DMS114 treated with DMSO at 0.1 percent for 48 hours (cell line): Measurements from ENCODE around the gene PRR5L.
A peak's percentile ranks its signal among the peaks of the same experiment; 100 is the strongest.

Experiments used
- DNase-seq: peaks from one replicate; lab custom pipeline; 2025; ENCODE audit not compliant: unreplicated experiment; lab: John Stamatoyannopoulos, UW

Gene PRR5L, protein sequence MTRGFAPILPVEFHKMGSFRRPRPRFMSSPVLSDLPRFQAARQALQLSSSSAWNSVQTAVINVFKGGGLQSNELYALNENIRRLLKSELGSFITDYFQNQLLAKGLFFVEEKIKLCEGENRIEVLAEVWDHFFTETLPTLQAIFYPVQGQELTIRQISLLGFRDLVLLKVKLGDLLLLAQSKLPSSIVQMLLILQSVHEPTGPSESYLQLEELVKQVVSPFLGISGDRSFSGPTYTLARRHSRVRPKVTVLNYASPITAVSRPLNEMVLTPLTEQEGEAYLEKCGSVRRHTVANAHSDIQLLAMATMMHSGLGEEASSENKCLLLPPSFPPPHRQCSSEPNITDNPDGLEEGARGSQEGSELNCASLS

DNA sequence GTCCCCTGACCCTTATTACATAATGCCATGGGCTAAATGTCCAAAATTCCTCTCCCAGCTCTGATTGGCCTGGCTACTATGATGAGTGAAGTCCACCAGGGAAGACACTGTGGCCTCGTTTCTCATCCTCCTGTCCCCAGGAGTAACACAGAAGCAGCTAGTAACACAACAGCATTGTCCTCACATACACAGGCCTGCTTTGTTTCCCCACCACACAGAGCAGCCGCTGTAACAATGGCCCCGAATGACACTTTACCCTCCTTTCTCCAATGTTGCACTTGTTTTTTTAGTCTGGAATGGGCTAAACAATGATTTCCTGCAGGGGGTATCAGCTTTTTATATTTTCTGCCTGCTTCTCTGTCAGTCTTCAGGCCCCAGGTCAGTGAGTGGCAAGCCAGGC lies at the start of gene PRR5L:
Gene PRR5L, plus strand, starts transcription at position 363 of the 400 bp plus-strand sequence. CDS start 104,834 bp downstream, outside the sequence.
- no peak for DNase-seq

DNA sequence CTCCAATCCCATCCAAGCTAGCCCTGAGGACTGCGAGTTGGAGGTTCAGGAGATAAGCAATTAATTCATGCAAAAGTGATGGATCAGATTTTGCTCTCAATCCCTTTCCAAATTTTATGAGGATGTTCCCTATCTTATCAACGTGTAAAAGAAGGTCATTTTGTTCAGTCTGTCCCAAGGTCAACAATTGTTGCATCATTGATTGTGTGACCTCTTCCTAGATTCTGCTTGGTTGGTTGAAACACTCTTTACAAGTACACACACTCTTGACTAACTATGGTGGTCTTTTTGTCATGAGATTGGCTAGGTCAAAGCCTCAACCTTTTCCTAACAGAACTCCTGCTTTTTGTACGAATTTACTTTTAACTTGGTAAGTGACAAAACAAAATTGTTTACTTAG lies 48.6 kb upstream of the PRR5L start:
- no peak for DNase-seq

DNA sequence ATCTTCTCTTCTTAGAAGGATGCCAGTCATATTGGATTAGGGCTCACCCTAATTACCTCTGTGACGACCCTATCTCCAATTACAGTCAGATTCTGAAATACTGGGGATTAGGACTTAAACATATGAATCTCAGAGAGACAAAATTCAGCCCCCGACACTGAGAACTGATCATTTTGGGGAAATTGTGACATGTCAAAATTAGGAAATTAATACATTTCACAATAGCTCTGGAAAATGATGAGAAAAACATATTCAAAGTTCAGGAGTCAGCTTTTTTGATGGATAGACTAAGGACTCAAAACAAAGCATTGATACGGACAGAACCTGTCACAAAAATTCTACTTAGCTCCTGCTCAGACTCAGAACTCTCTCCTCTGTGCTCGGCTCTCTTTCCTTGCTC lies 47.7 kb upstream of the PRR5L start:
- no peak for DNase-seq

DNA sequence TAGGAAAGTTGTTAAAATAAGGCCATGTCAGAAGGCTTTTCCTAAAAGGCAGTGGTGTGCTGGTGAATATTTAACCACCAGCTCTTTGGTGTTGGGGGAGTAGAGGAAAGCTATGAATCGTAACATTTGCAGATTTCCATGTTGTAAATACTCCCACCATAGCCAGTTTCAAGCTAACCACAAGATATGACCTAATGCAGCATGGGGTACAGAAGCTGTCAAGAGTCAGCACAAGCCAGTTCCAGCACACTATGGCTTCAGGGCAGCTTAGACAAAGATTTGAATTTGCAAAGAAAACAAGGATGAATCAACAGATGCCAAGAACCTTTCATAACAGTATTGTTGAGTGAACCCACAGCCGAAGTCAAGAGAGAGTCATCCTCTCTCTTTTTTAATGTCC lies 46.8 kb upstream of the PRR5L start:
- DNase-seq: no peak

DNA sequence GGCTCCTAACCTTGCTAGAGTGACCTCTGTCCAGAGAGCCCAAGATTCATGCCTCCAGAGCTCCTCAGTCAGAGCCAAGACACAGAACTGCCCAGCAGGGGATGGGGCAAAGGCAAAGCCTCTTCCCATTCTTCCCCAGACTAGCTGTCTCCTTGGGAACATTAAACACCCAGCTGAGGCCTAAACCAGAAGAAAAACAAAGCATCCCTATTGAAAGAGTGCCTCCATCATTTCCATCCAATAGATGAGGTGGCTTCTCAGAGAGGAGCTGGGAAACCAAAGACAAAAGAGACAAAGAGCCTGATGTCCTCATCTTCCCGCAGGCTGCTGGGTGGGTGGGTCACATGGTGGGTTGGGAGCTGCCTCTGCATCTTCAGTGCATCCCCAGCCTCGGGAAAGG lies 44.3 kb upstream of the PRR5L start:
- no peak for DNase-seq

DNA sequence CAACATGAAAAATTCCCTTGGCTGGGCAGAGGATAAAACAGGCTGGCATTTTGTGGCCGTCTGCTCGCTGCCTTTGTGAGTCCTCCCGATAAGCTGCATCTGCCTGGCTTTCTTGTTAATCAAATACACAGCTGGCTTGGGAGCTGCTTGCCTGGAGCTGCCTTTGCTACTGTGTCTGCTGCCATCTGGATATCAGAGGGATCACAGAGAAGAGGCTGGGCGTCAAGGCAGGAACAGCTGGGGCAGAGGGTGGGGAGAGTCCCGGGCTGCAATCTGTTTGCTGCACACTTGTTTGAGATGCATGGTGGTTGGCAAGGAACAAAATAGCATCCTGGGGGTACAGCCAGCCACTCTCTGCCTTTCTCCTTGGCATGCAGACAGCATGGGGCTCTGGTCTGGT lies 42.9 kb upstream of the PRR5L start:
- DNase-seq: no peak

DNA sequence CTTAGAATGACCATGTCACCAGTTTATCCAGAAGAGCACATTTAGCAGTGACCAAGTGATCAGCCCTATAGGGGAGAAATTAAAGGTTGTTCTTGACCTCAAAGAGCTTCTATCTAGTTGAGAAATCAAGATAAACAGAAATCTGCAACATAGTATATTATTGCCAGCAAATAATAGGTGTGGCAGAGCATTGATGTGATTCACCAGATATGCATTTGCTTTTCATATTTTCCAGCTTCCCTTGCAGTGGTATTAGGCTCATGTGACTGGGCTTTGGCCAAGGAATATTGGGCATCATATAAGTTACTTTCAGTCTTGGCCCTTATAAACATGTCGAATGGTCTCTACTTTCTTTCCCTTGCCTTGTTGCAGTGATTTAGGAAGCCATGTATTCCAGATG lies 41.4 kb upstream of the PRR5L start:
- DNase-seq: no peak

DNA sequence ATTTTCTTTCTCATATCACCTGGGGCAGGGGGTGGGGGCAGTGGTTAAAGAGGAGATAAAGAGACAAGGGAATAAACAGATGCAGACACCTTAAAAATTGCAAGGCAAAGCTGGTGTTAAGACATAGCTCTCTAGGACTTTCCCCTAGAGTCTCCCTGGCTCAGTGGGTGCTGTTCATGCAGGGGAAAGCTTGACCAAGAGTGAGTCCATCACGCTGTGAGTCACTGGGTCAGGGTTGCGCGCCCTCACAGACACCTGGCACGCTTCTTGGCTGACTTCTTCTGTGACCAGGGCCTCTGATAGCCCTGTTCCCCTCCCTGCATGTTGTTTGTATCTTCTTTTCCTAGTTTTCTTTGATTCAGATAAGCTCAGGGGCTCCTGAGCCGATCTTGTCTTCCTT lies 38.7 kb upstream of the PRR5L start:
- DNase-seq: no peak

DNA sequence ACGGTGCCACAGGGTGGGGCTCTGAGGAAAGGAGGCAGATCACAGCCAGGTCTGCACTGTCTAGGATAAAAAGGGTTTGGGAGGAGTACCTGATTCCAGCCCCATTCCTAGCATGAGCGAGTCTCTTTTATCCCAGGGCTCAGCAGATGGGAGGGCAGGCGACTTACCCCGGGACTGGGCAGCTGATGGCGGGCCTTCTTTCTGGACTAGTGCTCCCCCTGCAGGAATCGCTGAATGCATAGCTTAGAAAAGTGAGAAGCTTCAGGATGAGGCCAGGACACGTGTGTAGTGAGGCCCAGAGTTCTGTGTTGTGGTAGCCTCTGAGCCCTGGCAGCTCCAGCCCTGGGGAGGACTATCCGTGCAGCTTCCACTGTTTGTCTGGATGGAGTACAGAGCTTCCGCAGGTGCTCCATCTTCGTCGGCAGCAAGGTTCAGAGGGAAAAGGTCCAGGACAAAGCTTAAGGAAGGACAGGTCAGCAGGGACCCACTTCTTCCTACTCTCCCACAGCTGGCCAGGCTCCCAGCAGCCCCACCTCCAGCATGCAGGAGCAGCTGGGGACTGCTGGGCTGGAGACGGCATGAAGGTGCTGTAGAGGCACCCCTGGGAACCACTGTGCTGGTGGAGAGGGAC lies 37.2 kb upstream of the PRR5L start:
- peak; percentile 74 for DNase-seq

DNA sequence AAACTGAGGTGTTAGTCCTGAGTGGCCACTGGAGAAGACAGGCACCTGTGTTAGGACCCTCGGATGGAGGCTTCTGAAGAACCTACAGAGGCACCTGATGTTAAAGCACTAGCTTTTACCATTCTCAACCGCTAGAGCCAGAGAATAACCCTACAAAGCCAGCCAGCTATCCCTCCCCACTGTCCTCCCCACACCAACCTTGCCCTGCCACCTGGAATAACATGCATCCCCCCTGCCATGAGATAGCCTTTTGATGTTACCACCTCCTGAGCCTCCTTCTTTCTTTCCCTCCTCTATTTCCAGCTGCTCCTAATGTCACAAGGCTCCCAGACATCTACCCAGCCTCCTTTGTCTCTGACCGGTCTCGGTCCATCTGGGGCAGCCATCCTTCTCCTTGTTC lies 35.0 kb upstream of the PRR5L start:
- DNase-seq: no peak

DNA sequence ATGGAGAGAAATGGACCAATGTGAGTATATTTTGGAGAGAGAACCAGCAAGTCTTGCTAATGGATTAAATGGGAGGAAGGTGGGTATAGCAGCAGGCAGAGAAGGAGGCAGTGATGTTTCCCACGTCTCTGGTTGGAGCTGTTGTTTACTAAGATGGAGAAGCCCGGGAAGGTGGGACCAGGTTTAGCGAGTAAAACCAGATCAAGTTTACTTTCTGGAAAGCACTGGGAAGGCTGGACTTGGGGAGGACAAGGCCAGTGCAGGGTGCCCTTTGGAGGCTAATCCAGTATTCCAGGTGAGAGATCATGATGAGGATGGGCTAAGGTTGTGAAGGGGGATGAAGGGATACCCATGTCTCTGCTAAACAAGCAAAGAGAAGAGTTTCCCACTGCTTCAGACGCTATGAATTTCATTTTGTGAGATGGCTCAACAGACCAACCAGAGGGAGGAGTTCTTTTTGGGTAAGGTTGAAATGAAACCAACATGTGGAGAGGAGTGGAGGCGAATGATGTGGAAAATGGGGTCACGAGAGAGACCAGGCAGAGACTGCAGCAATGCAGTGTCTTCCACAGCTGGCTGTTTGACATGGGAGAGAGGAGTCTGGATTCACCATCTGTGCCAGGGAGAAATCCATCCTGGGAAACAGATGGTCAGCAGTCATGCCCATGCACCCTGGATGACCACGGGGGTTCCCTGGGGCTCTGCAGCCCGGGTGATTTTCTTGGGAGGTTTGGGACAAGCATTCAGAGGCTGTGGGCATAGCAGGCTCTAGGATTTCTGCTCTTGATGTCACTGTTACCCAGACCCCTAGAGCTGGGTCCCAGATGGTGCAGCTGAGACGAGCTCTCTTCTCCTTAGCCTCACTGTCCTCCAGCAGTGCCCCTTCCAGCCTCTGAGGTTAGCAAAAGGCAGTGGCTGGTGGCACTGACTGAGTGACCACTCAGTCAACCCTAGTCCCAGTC lies 31.8 kb upstream of the PRR5L start:
- DNase-seq: no peak

DNA sequence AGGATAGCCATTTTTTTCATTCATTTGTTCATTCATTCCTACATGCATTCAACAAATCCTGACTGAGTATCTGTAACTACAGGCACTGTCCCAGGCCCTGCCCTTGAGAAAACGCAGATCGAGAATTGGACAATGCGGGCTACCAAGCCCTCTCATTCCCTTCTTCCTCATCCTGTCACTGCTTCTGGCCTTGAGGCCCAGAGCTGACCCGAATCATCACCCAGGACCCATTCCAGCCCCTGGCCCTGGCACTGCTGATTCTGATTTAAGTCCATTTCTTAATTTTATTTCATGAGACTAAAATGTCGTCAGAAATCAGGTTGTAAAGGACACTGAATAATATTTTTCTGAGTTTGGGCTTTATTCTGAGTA lies 31.1 kb upstream of the PRR5L start:
- no peak for DNase-seq

DNA sequence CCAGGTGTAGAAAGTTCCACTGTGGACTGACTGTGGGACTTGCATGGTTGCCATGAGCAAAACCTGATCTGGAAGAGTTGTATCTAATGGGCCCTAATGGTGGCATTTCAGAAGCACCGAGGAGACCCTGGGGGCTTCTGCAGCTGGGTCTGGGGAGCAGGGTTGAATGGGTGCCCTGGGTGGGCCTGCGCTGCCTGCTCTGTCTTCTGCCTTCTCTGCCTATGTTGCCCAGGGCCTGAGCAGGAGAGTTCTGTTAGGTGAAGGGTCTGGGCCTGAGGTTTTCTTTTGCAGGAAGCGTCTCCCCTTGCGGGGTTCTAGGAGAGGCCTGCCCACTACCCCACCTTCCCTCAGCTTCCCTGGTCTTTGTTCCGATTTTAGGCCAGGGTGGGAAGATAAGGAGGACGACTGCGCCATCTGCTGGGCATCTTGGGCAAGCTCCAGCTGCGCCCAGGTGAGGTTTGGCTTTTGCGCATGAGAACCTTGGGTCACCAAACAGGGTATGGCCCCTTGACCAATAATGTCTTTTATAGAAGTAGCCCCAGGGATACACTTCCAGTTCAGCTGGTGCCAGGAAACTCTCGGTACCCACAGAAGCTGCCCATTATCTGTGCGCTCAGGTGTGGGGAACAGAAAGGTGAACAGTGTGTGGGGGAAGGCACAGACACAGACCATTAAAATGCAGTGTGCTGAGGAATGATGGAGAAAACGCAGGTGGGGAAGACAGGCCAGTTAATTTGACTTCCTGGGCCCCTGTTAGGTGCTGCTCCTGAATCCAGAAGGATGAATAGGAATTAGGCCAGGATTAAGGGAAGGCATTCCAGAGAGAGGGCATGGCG lies 30.1 kb upstream of the PRR5L start:
- DNase-seq: peak; percentile 19

DNA sequence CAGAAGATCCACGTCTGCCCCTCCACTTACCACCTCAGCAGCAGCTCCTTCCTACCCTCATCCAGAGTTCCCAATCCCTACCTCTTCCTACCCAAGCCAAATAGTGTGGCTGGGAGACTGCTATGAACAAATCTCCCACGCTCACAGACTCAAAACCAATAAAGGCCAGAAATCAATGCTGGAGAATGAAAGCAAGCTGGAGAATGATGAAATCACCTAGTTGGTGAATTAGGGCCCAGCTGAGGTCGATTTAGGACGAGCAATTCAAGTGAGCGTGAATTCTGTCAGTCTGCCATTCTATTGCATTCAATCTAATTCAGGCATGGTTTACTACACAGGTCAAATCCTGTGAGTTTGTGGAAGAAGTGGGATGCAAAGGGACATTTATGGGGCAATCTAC lies 29.3 kb upstream of the PRR5L start:
- no peak for DNase-seq

DNA sequence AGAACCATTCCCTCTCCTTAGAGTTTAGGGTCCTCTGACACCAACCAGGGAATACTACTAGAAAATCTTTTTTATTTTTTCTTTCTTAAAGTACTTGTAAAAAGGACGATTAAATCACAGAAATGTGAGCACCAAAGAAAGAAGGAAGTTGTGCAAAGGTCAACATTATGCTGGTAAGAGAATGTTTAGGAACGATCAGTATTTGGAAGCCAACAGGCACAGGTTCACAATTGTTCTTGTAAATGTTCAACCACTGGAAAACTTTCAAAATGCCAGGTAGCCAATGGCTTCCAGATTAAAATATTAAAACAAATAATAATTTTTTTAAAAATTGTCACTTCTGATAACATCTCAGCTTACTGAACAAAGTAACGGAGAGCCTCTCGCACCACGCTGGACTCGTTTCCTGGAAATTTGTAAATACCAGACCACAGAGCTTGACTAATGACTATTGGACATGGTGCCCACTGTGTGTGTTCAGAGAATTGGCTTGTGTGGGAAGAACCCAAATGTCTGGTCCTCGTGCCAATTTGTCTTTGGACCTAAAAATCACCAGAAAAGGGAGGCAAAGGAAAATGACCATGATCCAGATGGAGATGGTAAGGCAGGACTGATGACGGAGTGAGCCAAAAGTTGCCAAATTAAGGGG lies 27.6 kb upstream of the PRR5L start:
- no peak for DNase-seq

DNA sequence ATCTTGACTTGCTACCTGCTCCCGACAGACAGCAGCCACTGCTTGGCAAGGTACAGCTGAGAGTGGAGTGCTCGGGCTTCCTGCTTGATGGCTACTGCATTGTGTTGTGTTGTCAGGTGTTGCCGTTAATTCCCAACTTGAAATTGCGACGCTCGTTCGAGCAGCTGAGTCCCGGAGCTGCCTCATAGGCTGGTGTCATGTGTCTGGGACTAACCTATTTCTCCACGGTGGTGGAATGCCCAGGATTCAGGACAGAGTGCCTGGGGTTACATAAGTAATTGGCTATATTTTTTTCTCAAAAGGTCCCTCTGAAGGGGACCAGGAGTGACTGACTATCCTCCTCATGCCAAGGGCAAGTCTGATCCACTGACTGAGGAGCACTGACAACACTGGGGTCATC lies 25.4 kb upstream of the PRR5L start:
- no peak for DNase-seq

DNA sequence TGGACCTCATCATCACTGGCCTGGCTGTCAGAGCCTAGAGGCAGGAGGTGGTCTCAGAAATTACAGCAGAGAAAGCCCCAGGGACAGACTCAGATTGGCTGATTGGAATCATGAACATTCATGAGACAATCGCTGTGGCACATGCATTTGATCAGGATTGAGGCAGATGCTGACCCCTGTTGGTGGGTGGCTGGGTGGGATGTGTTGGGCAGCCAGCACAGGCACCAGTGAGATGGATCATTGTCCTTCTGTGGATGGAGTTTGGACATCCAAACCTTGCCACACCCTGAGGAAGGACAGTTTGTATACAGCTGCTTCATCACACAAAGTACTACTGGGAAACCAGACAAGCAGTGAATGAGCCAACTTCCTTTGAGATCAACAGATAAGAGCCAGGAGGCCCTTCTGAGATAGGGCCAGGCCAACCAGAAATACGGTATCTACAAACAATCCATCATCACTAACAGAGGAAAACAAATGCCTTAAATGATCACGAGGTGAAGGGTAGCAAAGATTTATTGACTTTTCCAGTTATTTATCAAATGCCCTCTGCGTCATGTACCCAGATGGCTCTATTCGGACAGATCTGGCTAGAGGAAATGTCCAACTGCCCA lies 24.2 kb upstream of the PRR5L start:
- DNase-seq: no peak

DNA sequence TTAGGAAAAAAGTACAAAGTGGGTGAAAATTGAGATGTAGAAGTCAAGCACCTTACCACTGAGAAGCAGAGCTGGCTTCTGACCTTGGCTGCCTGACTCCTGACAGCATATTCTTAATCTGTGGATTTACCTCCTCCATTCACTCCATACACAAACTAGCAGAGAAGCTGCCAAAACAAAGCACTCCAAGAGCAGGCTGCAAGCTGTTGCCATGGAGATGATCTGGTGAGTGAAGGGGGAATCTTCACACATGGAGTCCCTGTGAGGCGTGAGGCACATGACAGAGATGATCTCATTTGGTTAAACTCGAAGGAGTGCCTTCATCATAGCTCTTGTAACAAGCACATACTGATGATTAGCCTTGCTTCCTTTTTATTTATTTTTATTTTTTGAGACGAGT lies 23.0 kb upstream of the PRR5L start:
- no peak for DNase-seq

DNA sequence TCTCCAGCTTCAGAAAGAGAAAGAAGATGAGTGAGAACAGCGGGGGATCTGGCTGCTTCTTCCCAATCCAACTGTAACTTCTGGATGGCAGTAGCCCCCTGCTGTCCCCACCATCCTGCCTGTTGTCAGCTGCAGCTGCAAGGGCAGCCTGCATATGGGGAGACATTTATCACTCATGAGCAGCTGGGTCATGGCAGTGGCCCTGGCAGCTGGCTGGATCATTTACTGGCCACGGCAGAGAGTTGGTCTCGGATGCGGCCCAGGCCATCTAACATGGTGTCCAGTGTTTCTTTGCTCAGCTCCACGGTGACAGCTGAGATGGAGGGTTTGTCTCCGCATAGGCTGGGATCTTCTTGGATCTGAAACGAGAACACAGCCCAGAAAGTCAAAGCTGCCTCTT lies 21.7 kb upstream of the PRR5L start:
- DNase-seq: no peak
